Transverse colon (tissue), 4 donors: Measurements from ENCODE around the gene SLC30A7.

Experiments used
- EP300 ChIP-seq: sonication (generic); formaldehyde crosslinking; IDR thresholded peaks from one replicate; pipeline ENCODE4 v1.6.1; 2017; ENCODE audit warnings: antibody characterized with exemption, low read depth
- POLR2A ChIP-seq: fragments of 450-650 bp; IDR thresholded peaks from one replicate; pipeline ENCODE4 v1.6.1; 2016; ENCODE audit warnings: antibody characterized with exemption, mild to moderate bottlenecking, moderate library complexity
- POLR2AphosphoS5 ChIP-seq, 3 donors: sonication (generic); formaldehyde crosslinking; IDR thresholded peaks; one replicate each; pipeline ENCODE4 v1.6.1; 2016; ENCODE audit warnings: antibody characterized with exemption in 3 of 3
- TF ChIP-seq, protein P1 (sequence below), 5 experiments: fragments of 200-600 bp in 3 of 5; fragments of 450-650 bp in 2 of 5; sonication (generic) in 3 of 5; IDR thresholded peaks; 1 replicate in 2 of 5; 2 replicates in 3 of 5; pipeline ENCODE4 v1.5.1; 2016 to 2017; ENCODE audit warnings: antibody characterized with exemption in 5 of 5, inconsistent platforms in 3 of 5, mild to moderate bottlenecking in 2 of 5, moderate library complexity in 1 of 5

DNA sequence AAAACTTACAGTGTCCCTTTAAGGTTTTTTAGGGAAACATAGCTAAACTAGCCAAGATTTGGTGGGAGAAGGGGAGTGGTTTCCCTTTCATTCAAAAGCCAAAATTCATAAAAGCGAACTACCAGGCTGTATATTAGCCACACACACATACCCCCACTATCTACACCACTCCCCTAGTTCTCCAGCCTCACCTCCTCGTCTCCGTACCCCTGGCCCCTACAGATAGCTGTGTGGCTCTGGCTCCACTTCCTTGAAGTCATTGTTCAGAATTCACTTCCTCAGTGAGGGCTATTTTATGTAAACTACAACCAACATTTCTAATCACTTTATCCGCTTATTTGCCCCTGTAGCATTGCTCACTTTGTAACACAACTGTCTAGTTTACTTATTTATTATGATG, 135.0 kb downstream of the SLC30A7 start:
- TF ChIP-seq POLR2A = no peak
- TF ChIP-seq, protein P1, sequence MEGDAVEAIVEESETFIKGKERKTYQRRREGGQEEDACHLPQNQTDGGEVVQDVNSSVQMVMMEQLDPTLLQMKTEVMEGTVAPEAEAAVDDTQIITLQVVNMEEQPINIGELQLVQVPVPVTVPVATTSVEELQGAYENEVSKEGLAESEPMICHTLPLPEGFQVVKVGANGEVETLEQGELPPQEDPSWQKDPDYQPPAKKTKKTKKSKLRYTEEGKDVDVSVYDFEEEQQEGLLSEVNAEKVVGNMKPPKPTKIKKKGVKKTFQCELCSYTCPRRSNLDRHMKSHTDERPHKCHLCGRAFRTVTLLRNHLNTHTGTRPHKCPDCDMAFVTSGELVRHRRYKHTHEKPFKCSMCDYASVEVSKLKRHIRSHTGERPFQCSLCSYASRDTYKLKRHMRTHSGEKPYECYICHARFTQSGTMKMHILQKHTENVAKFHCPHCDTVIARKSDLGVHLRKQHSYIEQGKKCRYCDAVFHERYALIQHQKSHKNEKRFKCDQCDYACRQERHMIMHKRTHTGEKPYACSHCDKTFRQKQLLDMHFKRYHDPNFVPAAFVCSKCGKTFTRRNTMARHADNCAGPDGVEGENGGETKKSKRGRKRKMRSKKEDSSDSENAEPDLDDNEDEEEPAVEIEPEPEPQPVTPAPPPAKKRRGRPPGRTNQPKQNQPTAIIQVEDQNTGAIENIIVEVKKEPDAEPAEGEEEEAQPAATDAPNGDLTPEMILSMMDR (IDR thresholded peaks at IDR 0.05) = no peak
- no peak for TF ChIP-seq POLR2AphosphoS5 (IDR thresholded peaks at IDR 0.05)
- no peak for TF ChIP-seq EP300
